Dedifferentiated amniotic fluid mesenchymal stem cell (primary cell): ENCODE measurements around the gene ACY1.
"Not testable (repeated sequence)": the region's sequence is repeated elsewhere in the genome, so short reads cannot be mapped to it uniquely, and the experiment has no call there.

Experiments used
- DNase-seq: peaks from one replicate; pipeline ENCODE4 v3.0.0-alpha.2; 2016; ENCODE audit errors: extremely low spot score

ACY1 gene

GRCh38 chr3:52024765-52025452 lies 41.6 kb downstream of the ACY1 start:
- DNase-seq, result no peak

GRCh38 chr3:52025453-52025852 lies 42.1 kb downstream of the ACY1 start:
- DNase-seq, result no peak

- no peak for DNase-seq
These were observed 42.7 kb downstream of the ACY1 start for GRCh38 chr3:52026041-52026440.

- no peak for DNase-seq
These were observed 45.2 kb downstream of the ACY1 start for GRCh38 chr3:52028572-52028971.

GRCh38 chr3:52029053-52029452 lies 45.7 kb downstream of the ACY1 start:
- DNase-seq, result no peak

- DNase-seq, result no peak
These were observed 46.2 kb downstream of the ACY1 start for GRCh38 chr3:52029535-52029934.

- no peak for DNase-seq
These were observed 47.5 kb downstream of the ACY1 start for GRCh38 chr3:52030714-52031310.

- DNase-seq, result no peak
These were observed 48.6 kb downstream of the ACY1 start for GRCh38 chr3:52031896-52032295.

GRCh38 chr3:52032702-52033408 lies 49.5 kb downstream of the ACY1 start:
- DNase-seq, result no peak

GRCh38 chr3:52033748-52034147 lies 50.4 kb downstream of the ACY1 start:
- DNase-seq, result not testable (repeated sequence)

- no peak for DNase-seq
These were observed 50.9 kb downstream of the ACY1 start for GRCh38 chr3:52034212-52034611.

- no peak for DNase-seq
These were observed 51.3 kb downstream of the ACY1 start for GRCh38 chr3:52034651-52035050.

- no peak for DNase-seq
These were observed 52.9 kb downstream of the ACY1 start for GRCh38 chr3:52036222-52036694.

- DNase-seq, result no peak
These were observed 53.5 kb downstream of the ACY1 start for GRCh38 chr3:52036829-52037228.

GRCh38 chr3:52037291-52037690 lies 54.0 kb downstream of the ACY1 start:
- no peak for DNase-seq

- no peak for DNase-seq
These were observed 54.9 kb downstream of the ACY1 start for GRCh38 chr3:52038227-52038626.
